Hepatocyte (in vitro differentiated cells): ENCODE measurements around the gene TRPM2.

ENCODE experiments used
- CTCF ChIP-seq: fragments of 200-600 bp; sonication (generic); IDR thresholded peaks from 2 replicates; pipeline ENCODE4 v1.5.1; 2016; ENCODE audit warnings: antibody characterized with exemption, mild to moderate bottlenecking; ENCODE audit not compliant: poor library complexity
- EZH2 ChIP-seq: fragments of 200-600 bp; sonication (generic); IDR thresholded peaks from 2 replicates; pipeline ENCODE4 v1.6.1; 2016; ENCODE audit warnings: antibody characterized with exemption, mild to moderate bottlenecking, borderline replicate concordance

- TF ChIP-seq CTCF = no peak
- TF ChIP-seq EZH2 = no peak
Measured at GRCh38 chr21:44405091-44405947, 51.9 kb downstream of the TRPM2 start.
